Stomach (tissue), 9 donors: ENCODE results near the gene SERPINE1. TPM values are rescaled to one million over a fixed set of nuclear protein-coding genes. Genes with fewer than 3 reads are reported as not detected.

Experiments
- DNase-seq, 2 donors: peaks; one replicate each; pipeline versions ENCODE4 v3.0.0 to v3.0.0-alpha.2; 2013 to 2019
- H3K27ac ChIP-seq, 5 donors: fragments of 200-600 bp in 4 of 5; sonication (generic) in 4 of 5; one replicate each; pipeline ENCODE4 v1.5.1; 2013 to 2019; ENCODE audit warnings: mild to moderate bottlenecking in 1 of 5, moderate library complexity in 1 of 5
- H3K27me3 ChIP-seq, 3 donors: fragments of 200-600 bp; sonication (generic); one replicate each; pipeline ENCODE4 v1.5.1; 2017 to 2019; ENCODE audit warnings: mixed run types in 1 of 3
- H3K36me3 ChIP-seq, 4 donors: fragments of 200-600 bp; sonication (generic); 1 replicate in 3 of 4; 2 replicates in 1 of 4; pipeline ENCODE4 v1.5.1; 2016 to 2019
- H3K4me1 ChIP-seq, 4 donors: fragments of 200-600 bp; sonication (generic); one replicate each; pipeline ENCODE4 v1.5.1; 2016 to 2019
- H3K4me3 ChIP-seq, 4 donors: fragments of 200-600 bp; sonication (generic) in 3 of 4; one replicate each; pipeline ENCODE4 v1.5.1; 2016 to 2019; ENCODE audit warnings: mild to moderate bottlenecking in 1 of 4
- H3K9me3 ChIP-seq, 4 donors: fragments of 200-600 bp; sonication (generic); one replicate each; pipeline ENCODE4 v1.5.1; 2016 to 2019
- EP300 ChIP-seq: sonication (generic); formaldehyde crosslinking; IDR thresholded peaks from one replicate; pipeline ENCODE4 v1.6.1; 2017; ENCODE audit warnings: antibody characterized with exemption
- POLR2A ChIP-seq, 4 donors: fragments of 450-650 bp; IDR thresholded peaks; one replicate each; pipeline ENCODE4 v1.6.1; 2016; ENCODE audit warnings: antibody characterized with exemption in 4 of 4, control low read depth in 2 of 4, mild to moderate bottlenecking in 1 of 4, moderate library complexity in 1 of 4
- POLR2AphosphoS5 ChIP-seq, 3 donors: sonication (generic); formaldehyde crosslinking; IDR thresholded peaks; one replicate each; pipeline ENCODE4 v1.6.1; 2016; ENCODE audit warnings: antibody characterized with exemption in 3 of 3
- WGBS, 5 donors: extraction: QIAGEN DNeasy Blood & Tissue Kit in 3 of 5; methylation state at CpG; one replicate each; pipeline versions ENCODE4 v1.1.5 to v1.1.7; 2013 to 2018; 5-methylcytosine and 5-hydroxymethylcytosine counted together
- intact Hi-C: fragments of 100-400 bp; cut with DNase I; formaldehyde crosslinking; loops from one replicate; pipeline ENCODE4 v1.15.1; 2023; ENCODE audit warnings: low total_unique reads
- polyA plus RNA-seq, 3 donors: library from polyadenylated mRNA; stranded (reverse); fragments of 200-250 nt; gene quantifications; one replicate each; pipeline ENCODE4 v1.2.3, GENCODE V29; 2013
- total RNA-seq, 5 donors: library from RNA; depleted of rRNA; stranded (reverse); fragments of >200 nt; gene quantifications; one replicate each; pipeline versions ENCODE4 v1.1.0 to v1.2.3, GENCODE V29; 2014 to 2016
- TF ChIP-seq, protein P1 (sequence below), 7 experiments: fragments of 450-650 bp in 4 of 7; fragments of 200-600 bp in 3 of 7; sonication (generic) in 3 of 7; IDR thresholded peaks; one replicate each; pipeline ENCODE4 v1.5.1; 2016 to 2019; ENCODE audit warnings: antibody characterized with exemption in 7 of 7, control low read depth in 2 of 7, mild to moderate bottlenecking in 1 of 7
- donor health status: healthy with polysubstance abuse.
- donor health status: Bipolar disorder and iron deficiency.
- donor health status: healthy.

Gene SERPINE1
- total and polyA plus RNA-seq, 8 donors, result 0.58 to 25.0 (median 6.3) TPM

DNA sequence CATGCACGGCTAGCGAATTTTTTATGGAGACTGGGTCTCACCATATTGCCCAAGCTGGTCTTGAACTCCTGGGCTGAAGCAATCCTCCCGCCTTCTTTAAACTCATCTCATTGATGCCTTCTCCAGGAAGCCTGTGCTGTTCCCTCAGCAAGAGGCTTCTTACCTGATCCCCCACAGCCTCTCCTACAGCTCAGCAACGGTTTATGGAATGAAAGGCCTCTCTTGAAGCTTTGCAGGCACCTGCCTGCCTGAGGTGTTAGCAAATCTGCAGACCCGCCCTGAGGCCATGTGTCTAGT, 42.1 kb upstream of the SERPINE1 start:
- no peak for DNase-seq
- peak overlapping the region; percentile 66 to 73 (median 72) for H3K4me3 ChIP-seq
- H3K27me3 ChIP-seq, result peaks cover 0 to 4% (median 0%) of the 10 kb centered on the region in 3 donors
- WGBS, 5 donors, result 48 to 58% (median 54%) methylated on average over 5 of the region's 5 CpGs
- intact Hi-C loops, result no loop called here
- H3K4me1 ChIP-seq, result peaks cover 19 to 49% (median 45%) of the 10 kb centered on the region in 4 donors
- no peaks in the 10 kb centered on the region for H3K9me3 ChIP-seq
- TF ChIP-seq, protein P1, sequence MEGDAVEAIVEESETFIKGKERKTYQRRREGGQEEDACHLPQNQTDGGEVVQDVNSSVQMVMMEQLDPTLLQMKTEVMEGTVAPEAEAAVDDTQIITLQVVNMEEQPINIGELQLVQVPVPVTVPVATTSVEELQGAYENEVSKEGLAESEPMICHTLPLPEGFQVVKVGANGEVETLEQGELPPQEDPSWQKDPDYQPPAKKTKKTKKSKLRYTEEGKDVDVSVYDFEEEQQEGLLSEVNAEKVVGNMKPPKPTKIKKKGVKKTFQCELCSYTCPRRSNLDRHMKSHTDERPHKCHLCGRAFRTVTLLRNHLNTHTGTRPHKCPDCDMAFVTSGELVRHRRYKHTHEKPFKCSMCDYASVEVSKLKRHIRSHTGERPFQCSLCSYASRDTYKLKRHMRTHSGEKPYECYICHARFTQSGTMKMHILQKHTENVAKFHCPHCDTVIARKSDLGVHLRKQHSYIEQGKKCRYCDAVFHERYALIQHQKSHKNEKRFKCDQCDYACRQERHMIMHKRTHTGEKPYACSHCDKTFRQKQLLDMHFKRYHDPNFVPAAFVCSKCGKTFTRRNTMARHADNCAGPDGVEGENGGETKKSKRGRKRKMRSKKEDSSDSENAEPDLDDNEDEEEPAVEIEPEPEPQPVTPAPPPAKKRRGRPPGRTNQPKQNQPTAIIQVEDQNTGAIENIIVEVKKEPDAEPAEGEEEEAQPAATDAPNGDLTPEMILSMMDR (IDR thresholded peaks at IDR 0.05), result no peak
- TF ChIP-seq POLR2AphosphoS5 (IDR thresholded peaks at IDR 0.05) (no peak), POLR2A (IDR thresholded peaks at IDR 0.05) (no peak), EP300 (no peak)
- H3K36me3 ChIP-seq, result peaks cover 28 to 32% (median 31%) of the 10 kb centered on the region in 4 donors
- peak overlapping the region; percentile 82 to 96 (median 96) for H3K27ac ChIP-seq

DNA sequence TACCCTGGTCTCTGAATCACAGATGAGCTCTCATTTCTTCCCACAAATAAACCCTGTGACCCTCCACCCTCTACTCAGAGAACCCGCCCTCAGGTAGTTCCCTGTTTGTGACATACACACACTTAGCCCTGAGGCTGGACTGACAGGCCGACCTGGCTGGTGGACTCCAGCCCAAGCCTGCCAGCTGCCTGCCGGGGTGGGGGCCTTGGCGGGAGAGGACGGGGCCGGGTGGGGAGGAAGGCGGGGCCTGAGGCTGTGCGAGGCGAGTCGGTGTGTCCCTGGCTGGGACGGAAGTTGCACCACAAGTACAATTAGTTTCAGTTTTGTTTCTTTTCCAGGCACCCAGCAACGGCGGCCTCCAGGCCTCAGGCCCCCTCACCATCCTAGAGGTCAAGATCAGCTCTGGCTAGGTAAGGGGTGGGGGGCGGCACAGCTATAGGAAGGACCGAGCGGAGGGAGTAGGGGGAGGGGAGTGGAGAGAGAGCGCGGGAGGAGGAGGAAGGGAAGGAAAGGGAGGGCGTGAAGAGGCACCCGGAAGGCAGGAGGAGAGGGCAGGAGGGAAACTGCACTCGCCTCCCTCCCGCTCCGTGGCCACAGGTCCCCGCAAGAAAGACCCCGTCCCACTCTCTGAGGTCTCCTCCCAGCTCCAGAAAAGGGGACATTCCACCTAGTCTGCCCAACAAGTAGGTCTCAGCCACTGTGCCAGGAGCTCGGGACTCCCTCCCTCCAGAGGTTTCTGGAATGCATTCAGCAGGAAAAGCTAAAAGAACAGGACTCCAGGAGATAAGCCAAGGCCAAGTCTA, 41.5 kb upstream of the SERPINE1 start, which contains the start of gene TRIM56:
TRIM56 (plus strand) TSS at position 320 of the 803 bp plus-strand sequence. CDS start 1,832 bp downstream, outside the sequence.
- Histone ChIP-seq H3K36me3 (peaks cover 28 to 37% (median 34%) of the 10 kb centered on the region in 4 donors), H3K4me3 (peak within 1 kb of the TSS; percentile 66 to 73 (median 72)), H3K27ac (peak within 1 kb of the TSS; percentile 82 to 96 (median 96)), H3K4me1 (peaks cover 19 to 53% (median 45%) of the 10 kb centered on the region in 4 donors), H3K27me3 (peaks cover 0 to under 1% (median 0%) of the 10 kb centered on the region in 3 donors), H3K9me3 (no peaks in the 10 kb centered on the region)
- DNase-seq, result peak; percentile 93 to 97
- intact Hi-C loops, result no loop called here
- TF ChIP-seq, protein P1 (IDR thresholded peaks at IDR 0.05), result no peak
- TF ChIP-seq POLR2AphosphoS5 (IDR thresholded peaks at IDR 0.05) (peak; percentile 51 to 77 (median 70)), POLR2A (IDR thresholded peaks at IDR 0.05) (peak in 1 of 4 donors; percentile 41)
- WGBS, 5 donors, result 0 to 2% (median 0%) methylated on average over 20 to 26 of the region's 26 CpGs

DNA sequence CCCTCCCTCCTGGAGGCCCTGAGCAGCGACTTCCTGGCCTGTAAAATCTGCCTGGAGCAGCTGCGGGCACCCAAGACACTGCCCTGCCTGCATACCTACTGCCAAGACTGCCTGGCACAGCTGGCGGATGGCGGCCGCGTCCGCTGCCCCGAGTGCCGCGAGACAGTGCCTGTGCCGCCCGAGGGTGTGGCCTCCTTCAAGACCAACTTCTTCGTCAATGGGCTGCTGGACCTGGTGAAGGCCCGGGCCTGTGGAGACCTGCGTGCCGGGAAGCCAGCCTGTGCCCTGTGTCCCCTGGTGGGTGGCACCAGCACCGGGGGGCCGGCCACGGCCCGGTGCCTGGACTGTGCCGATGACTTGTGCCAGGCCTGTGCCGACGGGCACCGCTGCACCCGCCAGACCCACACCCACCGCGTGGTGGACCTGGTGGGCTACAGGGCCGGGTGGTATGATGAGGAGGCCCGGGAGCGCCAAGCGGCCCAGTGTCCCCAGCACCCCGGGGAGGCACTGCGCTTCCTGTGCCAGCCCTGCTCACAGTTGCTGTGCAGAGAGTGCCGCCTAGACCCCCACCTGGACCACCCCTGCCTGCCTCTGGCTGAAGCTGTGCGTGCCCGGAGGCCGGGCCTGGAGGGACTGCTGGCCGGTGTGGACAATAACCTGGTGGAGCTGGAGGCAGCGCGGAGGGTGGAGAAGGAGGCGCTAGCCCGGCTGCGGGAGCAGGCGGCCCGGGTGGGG, 39.4 kb upstream of the SERPINE1 start:
- Histone ChIP-seq H3K4me1 (peaks cover 19 to 53% (median 45%) of the 10 kb centered on the region in 4 donors), H3K27ac (no peak overlapping the region), H3K4me3 (peak overlapping the region in 2 of 4 donors; percentile 66 to 71), H3K27me3 (no peaks in the 10 kb centered on the region), H3K9me3 (no peaks in the 10 kb centered on the region), H3K36me3 (peaks cover 28 to 56% (median 48%) of the 10 kb centered on the region in 4 donors)
- no peak for DNase-seq
- TF ChIP-seq POLR2A (IDR thresholded peaks at IDR 0.05), result no peak
- TF ChIP-seq, protein P1 (IDR thresholded peaks at IDR 0.05), result no peak
- no peak for TF ChIP-seq POLR2AphosphoS5 (IDR thresholded peaks at IDR 0.05)
- no peak for TF ChIP-seq EP300
- intact Hi-C loops, result no loop called here
- WGBS, 5 donors, result 88 to 97% (median 94%) methylated on average over 24 to 45 of the region's 45 CpGs

DNA sequence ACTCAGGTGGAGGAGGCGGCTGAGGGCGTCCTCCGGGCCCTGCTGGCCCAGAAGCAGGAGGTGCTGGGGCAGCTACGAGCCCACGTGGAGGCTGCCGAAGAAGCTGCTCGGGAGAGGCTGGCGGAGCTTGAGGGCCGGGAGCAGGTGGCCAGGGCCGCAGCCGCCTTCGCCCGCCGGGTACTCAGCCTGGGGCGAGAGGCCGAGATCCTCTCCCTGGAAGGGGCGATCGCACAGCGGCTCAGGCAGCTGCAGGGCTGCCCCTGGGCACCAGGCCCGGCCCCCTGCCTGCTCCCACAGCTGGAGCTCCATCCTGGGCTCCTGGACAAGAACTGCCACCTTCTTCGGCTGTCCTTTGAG, 38.9 kb upstream of the SERPINE1 start:
- Histone ChIP-seq H3K4me1 (peaks cover 19 to 53% (median 45%) of the 10 kb centered on the region in 4 donors), H3K27me3 (no peaks in the 10 kb centered on the region), H3K4me3 (no peak overlapping the region), H3K27ac (no peak overlapping the region), H3K36me3 (peaks cover 28 to 58% (median 49%) of the 10 kb centered on the region in 4 donors), H3K9me3 (no peaks in the 10 kb centered on the region)
- intact Hi-C loops, result no loop called here
- no peak for TF ChIP-seq POLR2A (IDR thresholded peaks at IDR 0.05)
- no peak for TF ChIP-seq EP300
- no peak for TF ChIP-seq POLR2AphosphoS5 (IDR thresholded peaks at IDR 0.05)
- TF ChIP-seq, protein P1 (IDR thresholded peaks at IDR 0.05), result no peak
- WGBS, 5 donors, result 90 to 97% (median 93%) methylated on average over 12 to 21 of the region's 21 CpGs
- no peak for DNase-seq
